GM10266 (cell line): ENCODE results near the gene EFCAB14.

Experiments
- DNase-seq: peaks from one replicate; pipeline ENCODE4 v3.0.0; 2012; ENCODE audit errors: extremely low spot score
- TF ChIP-seq, protein P1 (sequence below): IDR thresholded peaks from 2 replicates; pipeline ENCODE4 v1.5.1; 2012; ENCODE audit warnings: mild to moderate bottlenecking, low read depth; ENCODE audit not compliant: control insufficient read depth, insufficient read depth; ENCODE audit errors: missing control alignments

Gene EFCAB14

DNA sequence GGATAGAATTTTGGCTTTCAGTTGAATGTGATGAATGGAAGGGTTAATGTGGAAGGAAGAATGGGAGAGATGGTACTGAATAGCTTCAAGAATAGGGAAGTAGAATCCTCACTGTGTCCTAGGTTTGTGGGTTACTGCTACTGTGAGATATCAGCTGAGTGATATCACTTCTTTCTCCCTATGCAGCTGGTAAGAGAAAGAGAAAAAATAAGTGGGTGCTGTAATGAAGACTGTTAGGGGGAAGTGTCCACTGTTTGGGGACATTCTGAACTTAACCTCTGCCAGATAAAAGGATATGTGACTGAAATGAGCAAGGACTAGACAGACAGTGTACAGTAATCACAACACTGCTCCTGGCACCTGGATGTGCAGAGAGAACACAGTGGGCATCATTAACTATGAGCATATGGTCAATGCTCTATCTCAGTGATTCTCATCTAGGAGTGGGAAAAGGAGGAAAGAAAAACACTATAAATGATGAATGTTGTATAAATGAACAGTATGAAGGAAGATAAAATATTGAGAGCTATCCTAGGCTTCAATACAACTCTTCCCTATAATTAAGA lies 76.7 kb downstream of the EFCAB14 start:
- TF ChIP-seq, protein P1, sequence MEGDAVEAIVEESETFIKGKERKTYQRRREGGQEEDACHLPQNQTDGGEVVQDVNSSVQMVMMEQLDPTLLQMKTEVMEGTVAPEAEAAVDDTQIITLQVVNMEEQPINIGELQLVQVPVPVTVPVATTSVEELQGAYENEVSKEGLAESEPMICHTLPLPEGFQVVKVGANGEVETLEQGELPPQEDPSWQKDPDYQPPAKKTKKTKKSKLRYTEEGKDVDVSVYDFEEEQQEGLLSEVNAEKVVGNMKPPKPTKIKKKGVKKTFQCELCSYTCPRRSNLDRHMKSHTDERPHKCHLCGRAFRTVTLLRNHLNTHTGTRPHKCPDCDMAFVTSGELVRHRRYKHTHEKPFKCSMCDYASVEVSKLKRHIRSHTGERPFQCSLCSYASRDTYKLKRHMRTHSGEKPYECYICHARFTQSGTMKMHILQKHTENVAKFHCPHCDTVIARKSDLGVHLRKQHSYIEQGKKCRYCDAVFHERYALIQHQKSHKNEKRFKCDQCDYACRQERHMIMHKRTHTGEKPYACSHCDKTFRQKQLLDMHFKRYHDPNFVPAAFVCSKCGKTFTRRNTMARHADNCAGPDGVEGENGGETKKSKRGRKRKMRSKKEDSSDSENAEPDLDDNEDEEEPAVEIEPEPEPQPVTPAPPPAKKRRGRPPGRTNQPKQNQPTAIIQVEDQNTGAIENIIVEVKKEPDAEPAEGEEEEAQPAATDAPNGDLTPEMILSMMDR, result no peak
- no peak for DNase-seq

DNA sequence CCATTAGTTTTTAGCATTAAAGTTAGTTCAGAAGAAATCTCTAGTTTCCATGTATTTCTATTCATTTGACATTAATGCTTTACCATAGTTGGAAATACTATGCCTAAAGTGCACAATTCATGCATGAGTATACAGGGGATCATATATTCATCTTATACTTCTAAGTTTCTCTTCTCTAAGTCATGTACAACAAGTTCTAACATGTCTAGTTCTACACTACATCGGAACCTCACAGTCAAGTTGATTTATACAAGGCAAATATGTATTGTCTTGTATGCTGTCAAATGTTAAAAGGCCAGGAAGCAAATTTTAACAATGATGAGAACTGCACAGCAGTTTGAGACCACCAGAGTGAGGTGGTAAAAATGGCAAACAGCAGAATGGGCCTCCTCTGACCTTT lies 79.4 kb downstream of the EFCAB14 start:
- DNase-seq, result no peak
- TF ChIP-seq, protein P1, result no peak

DNA sequence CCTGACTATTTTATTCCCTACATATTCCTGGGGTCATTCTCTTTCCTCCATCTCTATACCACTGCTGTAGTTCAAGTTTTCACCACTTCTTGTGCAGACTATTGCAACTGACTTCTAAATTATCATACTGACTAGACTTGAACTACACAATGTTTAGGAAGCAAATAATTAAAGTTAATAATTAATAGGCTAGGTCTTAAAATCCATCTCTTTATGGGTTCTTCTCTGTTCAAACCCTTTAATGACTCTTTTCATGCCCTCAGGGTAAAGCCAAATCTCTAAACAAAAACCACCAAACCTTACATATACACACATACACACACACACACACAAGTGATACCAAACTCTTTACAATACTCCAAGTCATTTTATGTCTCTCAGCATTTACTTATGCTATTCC lies 80.0 kb downstream of the EFCAB14 start:
- no peak for DNase-seq
- TF ChIP-seq, protein P1, result no peak

DNA sequence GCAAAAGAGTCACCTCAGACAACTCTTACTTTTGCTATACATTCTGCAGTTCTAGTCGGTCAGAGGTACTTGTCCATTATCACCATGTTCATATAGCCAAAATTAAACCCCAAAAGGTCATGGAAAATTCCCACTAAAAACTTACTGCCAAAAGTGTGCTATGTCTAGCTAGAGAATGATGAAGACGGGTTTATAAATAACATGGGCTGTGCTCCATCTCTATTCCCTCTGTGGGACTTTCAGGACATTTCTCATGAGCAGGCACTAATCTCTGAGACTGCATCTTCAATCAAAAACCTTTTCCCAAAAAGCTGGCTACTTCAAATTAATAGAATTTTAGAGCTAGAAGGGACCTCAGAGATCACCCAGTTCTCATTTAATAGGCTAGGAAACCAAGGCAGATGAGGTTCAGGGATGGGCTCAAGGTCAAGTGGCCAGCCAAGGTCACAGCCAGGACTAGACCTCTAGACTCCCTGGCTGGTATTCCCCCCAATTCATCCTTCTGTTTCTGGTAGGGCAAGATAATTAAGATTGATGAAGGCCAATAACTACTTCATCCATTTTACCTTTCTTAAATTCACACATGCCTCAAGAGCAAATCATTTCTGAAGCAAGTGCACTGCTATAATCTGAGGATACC lies 81.3 kb downstream of the EFCAB14 start:
- TF ChIP-seq, protein P1, result no peak
- DNase-seq, result no peak

DNA sequence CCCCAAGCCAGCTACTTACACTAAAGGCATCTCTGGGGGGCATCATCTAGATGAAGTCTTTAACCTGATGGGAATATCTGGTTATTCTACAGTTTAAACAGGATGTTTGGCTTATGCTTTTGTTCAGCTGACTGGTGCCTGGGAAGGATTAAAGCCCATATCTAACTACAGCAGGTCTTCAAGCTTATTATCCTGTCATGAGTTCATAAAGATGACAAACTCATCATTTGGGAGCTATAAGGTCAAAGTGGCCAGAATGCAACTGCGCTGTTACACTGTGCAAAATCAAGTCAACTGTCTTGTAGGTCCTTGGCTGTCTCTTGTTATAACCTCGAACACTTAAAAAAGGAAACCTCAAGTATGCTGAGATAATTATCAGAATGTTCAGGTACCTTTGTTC lies 83.7 kb downstream of the EFCAB14 start:
- TF ChIP-seq, protein P1, result no peak
- no peak for DNase-seq

DNA sequence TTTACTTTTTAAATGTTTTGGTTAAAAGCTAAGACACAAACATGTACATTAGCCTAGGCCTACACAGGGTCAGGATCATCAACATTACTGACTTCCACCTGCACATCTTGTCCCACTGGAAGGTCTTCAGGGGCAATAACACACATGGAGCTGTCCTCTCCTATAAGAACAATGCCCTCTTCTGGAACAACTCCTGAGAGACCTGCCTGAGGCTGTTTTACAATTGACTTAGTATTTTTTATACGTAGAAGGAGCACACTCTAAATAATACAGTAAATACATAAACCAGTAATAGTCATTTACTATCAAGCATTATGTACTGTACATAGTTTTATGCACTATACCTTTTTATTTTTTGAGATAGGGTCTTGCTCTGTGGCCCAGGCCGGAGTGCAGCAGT lies 88.2 kb downstream of the EFCAB14 start:
- DNase-seq, result no peak
- TF ChIP-seq, protein P1, result no peak
